PC-9 (cell line): ENCODE data around the gene LSM2.

Experiments used
- EZH2 ChIP-seq: fragments of 200-600 bp; sonication (generic); IDR thresholded peaks from 2 replicates; pipeline ENCODE4 v1.8.0; 2017; ENCODE audit warnings: antibody characterized with exemption, low read depth
- TF ChIP-seq, protein P1 (sequence below): fragments of 200-600 bp; sonication (generic); conservative IDR thresholded peaks from 2 replicates; pipeline ENCODE4 v1.6.1; 2017; ENCODE audit warnings: mixed run types, antibody characterized with exemption, mild to moderate bottlenecking, moderate library complexity

DNA sequence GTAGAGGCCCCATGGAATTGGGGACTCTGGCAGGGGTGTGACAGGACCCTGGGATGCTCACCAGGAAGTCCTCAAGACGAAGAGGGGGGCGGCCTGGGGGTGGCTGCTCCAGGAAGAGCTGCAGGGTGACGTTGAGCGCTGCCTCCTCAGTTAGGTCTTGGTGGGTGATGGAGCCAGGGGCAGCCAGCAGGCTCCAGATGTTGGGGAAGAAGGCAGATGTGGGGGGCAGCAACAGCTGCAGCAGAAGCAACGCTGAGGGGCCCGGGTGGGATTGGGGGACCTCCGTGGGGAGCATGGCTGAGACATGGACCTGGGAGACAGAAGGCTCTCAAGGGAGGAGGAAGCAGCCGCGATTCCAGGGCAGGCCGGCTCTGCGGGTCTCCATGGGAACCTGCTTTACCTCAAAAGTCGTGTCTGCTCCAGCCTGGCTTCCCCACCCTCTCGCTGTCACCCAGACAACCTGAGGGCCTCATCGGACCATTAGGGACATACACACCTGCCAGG is 30.2 kb downstream of the LSM2 start:
- no peak for TF ChIP-seq EZH2
- TF ChIP-seq, protein P1, sequence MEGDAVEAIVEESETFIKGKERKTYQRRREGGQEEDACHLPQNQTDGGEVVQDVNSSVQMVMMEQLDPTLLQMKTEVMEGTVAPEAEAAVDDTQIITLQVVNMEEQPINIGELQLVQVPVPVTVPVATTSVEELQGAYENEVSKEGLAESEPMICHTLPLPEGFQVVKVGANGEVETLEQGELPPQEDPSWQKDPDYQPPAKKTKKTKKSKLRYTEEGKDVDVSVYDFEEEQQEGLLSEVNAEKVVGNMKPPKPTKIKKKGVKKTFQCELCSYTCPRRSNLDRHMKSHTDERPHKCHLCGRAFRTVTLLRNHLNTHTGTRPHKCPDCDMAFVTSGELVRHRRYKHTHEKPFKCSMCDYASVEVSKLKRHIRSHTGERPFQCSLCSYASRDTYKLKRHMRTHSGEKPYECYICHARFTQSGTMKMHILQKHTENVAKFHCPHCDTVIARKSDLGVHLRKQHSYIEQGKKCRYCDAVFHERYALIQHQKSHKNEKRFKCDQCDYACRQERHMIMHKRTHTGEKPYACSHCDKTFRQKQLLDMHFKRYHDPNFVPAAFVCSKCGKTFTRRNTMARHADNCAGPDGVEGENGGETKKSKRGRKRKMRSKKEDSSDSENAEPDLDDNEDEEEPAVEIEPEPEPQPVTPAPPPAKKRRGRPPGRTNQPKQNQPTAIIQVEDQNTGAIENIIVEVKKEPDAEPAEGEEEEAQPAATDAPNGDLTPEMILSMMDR, result no peak
